Middle frontal gyrus (tissue), 1 donor: Measurements from ENCODE around the gene CXADR.
"Not testable (repeated sequence)": the region's sequence is repeated elsewhere in the genome, so short reads cannot be mapped to it uniquely, and the experiment has no call there.

ENCODE experiments used
- DNase-seq: peaks from one replicate; pipeline ENCODE4 v3.0.0-alpha.2; 2015; ENCODE audit warnings: low spot score; ENCODE audit errors: extremely low spot score

Gene CXADR

DNA sequence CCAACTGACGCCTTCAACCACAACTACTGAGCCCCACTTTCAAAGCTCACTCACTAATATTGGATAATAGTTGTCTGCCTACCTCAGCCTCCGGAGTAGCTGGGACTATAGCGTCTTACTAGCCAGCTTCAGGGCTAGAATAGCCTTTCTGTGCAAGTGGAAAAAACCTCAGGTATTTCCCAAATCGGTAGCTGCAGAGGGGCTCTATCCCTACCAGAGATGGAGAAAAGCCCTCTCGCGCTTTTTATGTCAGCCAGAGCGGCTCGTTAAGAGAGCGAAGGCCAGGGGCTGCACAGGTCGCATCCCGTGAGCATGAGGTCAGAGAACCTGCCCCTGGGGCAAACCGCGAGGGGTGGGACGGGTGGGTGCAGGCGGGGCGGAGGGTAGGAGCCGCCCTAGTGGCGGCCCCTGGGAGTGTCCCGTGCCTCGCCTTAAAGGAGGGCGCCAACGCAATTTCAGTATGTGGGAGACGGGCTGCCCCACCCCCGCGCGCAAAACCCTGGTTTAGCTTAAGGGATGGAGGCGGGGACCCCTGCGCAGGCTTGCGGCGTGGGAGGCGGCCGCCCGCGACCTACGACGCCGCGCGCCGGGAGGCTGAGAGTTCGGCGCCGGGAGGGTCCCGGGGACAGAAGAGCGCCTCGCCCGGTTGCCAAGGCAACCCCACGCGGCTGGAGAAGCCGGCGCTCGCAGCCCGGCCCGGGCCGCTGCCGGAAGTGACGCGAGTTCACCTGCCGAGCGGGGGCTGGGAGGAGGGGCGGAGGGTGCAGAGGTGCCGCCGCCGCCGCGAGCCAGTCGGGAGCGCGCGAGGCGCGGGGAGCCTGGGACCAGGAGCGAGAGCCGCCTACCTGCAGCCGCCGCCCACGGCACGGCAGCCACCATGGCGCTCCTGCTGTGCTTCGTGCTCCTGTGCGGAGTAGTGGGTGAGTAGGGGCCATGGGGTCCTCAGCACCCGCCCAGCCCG is at the start of gene CXADR:
Gene CXADR, plus strand, starts transcription at position 791 of the 961 bp plus-strand sequence. Its CDS starts 87 bp downstream, at position 878.
- DNase-seq: peak; percentile 76

DNA sequence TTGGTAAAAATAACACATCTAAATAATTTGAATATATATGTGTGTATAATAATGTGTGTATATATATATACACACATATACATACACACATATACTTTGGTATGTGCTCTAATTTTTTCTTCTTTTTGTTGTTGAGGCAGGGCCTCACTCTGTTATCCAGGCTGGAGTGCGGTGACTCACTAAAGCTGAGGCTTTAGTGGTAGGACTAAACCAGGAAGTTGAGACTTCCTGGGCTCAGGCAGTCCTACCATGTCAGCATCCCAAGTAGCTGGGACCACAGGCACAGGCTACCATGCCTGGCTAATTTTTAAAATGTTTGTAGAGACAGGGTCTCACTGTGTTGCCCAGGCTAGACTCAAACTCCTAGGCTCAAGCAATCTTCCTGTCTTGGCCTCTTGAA is 46.7 kb upstream of the CXADR start:
- DNase-seq: no peak

DNA sequence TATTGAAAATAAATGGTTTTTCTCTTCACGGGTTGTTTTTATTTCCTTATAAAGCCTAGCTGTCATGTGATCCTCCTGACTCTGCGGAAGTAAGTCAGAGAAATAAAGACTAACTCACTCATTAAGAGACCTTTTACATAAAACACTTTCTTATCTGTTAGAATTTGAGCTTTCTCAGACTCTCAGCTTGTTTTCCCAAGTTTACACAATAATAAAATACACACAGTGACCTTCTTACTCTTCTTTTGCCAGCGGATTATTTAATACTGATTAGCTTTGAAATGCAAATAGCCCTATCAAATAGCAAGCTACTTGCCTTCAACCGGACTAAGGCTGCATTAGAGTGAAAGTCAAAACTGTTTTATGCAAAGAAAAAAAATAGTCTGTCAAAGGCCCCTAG is 45.5 kb upstream of the CXADR start:
- no peak for DNase-seq

DNA sequence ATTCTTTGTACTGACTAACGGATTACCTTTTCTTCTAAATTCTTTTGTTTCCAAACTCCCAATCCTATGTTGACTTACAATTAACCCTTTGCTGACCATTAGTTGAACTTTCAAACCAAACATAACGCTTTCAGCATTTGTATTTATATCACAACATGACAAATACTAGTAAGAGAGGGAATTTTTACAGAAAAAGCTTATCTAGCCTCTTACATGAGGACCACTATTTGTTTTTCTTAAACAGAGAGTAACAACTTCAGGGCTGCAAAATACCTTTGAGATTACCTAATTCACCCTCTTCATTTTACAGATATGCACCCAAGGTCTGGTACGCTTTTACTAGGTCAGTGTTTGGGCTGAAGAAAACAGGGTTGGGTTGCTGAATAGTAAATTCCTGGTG is 45.0 kb upstream of the CXADR start:
- no peak for DNase-seq

DNA sequence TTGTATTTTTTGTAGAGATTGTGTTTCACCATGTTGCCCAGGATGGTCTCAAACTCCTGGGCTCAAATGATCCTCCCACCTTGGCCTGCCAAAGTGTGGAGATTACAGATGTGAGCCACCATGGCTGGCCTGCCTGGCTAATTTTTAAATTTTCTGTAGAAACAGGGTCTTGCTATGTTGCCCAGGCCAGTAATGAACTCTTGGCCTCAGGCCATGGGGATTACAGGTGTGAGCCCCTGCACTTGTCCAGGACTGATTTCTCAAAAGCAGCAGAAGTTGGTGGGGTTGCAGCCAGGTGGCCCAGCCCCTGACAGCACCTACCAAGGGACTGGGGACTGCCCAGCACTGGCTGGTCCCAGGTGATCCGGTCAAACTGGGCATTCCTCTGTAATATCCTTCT is 44.1 kb upstream of the CXADR start:
- DNase-seq: no peak

DNA sequence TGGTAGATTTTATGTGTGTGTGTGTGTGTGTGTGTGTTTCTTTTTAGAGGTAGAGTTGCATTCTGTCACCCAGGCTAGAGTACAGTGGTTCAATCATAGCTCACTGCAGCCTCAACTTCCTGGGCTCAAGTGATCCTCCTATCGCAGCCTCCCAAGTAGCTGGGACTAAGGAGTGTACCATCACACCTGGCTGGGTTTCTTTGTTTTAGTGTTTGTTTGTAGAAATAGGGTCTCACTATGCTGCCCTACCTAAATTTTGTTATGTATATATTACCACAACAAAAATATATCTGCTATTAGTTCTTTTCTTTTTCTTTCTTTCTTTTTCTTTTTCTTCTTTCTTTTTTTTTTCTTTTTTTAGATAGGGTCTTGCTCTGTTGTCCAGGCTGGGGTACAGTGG is 43.1 kb upstream of the CXADR start:
- DNase-seq: no peak

DNA sequence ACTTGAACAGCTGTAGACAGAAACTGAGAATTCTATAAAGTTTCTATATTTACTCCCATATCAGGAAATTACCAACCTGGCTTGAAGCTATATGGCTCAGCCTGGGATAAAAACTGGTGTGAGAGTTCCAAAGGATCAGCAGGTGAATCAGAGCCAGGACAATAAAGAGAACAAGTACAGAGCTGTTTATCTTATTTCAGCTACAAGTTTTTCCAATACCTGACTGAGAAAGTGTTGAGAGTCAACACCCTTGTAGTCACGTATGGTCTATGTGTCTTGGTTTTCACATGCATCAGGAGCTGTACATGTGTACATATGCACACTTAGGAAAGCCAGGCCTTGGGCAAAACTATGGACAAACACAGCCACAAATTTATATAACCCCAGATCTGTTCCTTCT is 40.7 kb upstream of the CXADR start:
- DNase-seq: no peak

DNA sequence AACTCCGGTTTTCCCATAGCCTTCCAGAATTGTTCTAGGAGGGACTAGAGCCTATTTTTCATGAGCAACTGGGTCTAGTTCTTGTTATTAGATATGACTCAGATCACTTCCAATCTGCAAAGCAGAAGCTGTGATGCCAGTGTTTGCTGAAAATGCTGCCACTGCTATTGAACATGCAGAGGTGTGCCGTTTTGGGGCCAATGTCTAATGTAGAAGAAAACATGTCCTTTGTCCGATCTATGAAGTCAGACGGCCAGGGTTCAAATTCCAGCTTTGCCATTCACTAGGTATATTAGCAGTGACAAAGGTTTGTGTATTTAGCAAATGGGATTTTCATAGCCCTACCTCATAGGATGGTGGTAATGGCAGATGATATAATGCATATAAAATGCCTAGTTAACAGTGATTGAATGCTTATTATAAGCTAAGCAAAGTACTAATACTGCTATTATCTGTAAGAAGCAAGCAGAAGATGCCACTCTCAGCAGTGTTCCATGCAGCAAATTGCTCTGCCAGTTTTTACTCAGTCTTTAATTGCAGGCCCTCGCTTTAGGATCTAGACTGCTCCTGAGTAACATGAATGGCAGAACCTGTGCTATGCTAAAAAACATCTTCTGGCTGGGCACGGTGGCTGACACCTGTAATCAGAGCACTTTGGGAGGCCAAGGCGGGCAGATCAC is 40.1 kb upstream of the CXADR start:
- no peak for DNase-seq

DNA sequence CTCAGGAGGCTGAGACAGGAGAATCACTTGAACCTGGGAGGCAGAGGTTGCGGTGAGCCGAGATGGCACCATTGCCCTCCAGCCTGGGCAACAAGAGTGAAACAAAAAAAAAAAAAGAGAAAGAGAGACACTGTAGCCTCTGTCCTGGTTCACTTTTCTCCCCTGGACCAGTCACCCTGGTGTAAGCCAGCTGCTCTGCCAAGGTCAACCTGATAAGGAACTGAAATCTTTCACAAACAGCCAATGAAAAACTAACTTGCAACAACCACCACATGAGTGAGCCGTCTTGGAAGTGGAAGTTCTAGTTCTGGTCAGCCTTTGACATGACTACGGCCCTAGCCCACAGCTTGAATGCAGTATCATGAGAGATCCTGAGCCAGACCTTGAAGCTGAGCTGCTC is 36.8 kb upstream of the CXADR start:
- no peak for DNase-seq

DNA sequence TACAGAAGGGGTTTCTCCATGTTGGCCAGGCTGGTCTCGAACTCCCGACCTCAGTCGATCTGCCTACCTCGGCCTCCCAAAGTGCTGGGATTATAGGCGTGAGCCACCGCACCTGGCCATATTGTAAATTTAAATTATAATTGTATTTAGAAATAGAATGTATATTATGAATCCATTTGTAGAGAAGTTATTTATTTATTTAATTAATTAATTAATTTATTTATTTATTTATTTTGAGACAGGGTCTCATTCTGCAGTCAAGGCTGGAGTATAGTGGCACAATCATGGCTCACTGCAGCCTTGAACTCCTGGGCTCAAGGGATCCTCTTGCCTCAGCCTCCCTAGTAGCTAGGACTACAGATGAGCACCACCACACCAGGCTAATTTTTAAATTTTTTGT is 34.7 kb upstream of the CXADR start:
- not testable (repeated sequence) for DNase-seq

DNA sequence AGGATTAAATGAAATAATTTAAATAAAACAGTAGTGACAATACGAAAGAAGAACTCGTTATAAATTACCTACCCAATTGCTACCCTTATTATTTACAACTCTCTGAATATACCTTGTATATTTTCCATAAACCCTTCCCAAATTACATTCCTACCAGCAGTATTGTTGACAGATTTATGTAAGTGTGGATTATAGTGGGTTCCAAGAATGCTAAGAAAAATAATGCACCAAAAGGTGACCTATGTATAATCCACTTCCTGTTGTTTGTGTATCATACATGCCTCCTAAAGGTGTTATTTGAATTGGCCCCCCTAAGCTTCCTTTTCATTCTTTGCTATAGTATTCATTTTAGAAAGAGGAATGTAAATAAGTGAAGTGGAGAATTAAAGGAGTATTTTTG is 33.2 kb upstream of the CXADR start:
- no peak for DNase-seq

DNA sequence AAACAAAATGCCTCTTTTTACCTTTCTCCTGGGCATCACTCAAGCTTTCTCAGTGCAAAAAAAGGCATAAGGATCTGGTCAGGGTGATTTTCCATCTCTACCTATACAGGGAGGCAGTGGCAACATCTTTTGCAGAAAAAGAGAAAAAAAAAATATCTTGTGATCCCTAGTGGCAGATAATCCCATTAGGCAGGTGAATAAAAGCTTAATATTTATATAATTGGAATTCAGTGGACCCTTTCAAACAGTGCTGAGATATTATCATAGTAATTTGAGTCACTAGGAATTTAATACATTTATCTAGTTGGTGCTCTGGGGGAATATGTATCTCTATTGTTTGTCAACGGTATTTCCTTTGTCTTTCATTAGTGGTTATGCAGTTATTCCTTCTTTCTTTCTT is 29.9 kb upstream of the CXADR start:
- no peak for DNase-seq

DNA sequence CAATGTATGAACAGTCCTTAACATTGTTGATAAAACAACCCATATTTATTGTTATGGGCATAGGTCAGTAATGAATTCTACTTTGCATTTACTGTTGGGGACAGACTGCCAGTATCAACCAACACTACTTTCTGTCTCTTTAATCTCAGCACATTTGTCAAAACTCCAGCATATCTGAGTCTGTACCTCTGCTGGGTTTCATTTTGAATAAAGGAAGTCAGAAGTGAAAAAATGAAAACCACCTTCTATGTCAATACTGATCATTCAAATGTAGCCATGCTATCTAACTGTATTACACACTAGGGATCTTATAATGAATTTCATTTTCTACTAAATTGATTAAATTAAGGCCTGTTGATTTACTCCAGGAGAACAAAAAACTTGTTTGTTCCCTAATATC is 24.2 kb upstream of the CXADR start:
- DNase-seq: no peak

DNA sequence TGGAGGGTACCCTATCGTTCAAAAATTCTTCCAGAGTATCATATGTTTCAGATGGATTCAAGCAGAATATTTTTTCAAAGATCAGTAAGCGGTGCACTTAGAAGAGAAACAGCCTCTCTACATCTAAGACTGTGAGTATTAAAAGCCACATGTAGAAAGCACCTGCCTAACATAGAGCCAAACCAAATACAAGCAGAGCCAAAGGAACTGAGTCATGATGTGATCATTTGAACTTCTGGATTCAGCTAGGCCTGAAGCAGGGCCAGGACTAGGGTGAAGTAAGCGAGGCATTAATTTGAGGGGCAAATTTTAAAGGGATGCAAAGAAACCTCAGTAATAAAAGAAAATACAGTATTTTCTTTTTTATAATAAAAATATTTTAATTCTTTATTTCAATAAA is 23.3 kb upstream of the CXADR start:
- not testable (repeated sequence) for DNase-seq

DNA sequence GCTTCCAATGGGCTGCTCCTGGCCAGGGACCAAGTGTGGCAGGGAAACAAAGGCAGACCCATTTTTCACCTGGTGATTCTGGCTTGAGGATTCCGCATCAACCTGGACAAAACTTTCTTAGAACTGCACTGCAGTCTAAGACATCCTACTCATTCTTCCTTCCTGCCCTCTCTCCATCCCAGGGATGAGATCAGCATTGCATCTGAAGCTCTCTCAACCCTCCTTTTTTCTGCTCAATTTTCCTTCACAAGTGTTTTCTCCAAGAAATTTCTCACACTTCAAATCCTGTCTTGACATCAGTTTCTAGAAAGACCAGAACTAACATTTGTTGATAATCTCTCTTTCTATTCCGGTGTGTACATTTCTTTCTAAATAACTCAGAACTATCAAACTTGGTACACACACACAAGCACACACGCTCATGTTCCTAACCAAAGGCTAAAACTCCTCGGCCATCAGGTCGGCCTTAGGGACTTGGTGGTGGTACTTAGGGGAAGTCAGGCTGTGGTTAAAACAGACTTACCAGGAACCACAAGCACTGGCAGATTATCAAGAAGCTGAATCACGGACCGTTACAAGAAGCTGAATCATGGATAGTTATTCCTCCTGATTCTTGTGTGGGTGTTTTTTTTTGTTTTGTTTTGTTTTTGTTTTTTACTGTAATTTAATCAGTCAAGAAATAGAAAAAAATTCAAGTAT is 21.0 kb upstream of the CXADR start:
- DNase-seq: no peak

DNA sequence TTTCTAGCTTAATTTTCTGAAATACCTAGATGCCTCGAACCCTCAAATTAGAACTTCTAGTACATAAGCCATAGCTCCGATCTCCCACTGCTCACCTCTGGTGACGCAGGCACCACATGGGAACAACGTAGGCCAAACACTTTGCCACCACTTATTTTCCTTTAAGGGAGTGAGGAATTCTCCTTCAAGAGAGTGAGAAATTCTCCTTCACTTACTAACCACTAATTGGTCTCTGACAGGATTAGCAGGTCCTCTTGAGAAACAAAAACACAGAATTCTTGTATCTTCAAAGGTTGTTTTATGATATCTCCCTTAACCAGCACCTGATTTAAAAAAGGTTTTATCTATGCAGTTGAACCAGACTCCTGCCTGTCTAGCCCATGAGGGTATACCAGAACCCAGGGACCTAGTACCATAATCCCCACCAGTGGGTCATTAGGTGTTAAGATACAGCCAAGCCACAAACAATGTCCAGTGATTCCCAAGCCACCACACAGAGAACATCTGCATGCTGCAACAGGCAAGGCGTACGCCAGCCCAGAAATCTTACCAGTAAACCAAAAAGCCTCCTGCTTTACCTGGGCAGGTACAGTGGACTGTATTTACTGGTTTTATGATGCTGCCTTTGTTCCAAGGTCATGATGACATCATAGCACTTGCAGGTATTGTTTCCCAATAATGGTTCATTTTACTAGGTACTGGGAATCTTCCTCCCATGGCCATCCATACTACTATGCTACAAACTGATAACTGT is 20.3 kb upstream of the CXADR start:
- no peak for DNase-seq

DNA sequence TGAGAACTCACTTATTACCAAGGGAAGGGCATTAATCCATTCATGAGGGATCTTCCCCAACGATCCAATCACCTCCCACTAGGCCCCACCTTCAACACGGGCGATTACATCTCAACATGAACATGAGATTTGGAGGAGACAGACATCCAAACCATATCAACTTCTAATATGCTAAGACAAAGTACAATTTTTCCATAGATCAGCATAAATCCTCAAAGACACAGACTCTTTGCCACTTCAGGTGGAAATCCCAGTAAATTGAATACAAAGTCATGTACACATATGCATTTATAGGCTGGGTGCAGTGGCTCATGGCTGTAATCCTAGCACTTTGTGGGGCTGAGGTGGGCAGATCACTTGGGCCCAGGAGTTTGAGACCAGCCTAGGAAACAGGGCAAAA is 18.8 kb upstream of the CXADR start:
- DNase-seq: no peak

DNA sequence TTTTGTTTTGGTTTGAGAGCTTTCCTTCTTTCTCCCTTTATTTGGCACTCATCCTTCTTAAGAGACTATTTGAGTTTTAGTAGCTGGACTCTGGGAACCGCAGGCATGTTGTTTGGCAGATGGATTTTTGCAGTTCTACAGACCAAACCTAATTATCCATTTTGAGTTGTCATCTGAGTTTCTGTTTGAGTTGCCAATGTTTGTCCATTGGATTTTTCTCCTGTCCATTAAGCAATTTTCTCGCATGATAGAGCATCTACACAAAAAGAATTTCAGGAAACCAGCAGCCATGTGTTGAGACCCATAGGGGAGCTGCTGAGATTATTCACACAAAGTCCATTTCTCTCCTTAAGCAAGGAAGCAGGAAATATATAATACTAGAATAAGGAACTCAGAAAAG is 17.2 kb upstream of the CXADR start:
- DNase-seq: no peak

DNA sequence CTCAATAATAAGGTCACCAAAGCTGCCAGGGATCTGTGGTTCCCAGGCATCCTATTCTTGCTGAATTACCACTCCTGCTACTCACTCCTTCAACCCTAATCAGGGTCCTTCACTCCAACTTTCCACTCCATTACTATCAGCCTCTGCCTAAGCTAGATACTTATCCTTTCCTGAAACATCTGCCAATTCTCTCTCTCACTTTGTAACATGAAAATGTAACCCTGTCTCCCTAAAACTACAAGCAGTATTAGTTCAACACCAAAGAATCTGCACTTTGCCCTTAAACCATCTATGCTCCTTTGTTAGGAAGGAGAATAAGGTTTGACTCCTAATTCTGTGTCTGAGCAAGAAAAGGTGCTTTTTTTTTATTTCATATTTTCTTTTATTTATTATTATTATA is 15.5 kb upstream of the CXADR start:
- DNase-seq: no peak

DNA sequence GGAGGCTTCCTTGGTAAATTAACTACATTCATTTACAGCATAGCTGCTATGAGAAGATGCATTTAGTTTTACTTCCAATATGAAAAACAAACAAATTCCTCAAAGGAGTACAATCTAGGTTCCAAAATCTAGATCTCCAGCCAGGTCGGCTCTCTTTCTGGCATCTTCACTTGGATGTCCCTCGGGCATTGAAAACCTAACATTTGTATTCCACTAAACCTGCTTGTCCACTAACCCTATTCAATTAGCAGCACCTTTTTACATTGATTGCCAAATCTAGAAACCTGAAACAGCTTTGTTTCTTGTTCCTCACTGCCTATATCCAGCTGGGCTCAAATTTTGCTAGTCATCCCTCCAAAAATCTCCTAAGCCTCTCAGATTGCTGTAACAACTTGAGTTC is 14.3 kb upstream of the CXADR start:
- no peak for DNase-seq
